ENCODE measurements around the gene PPP1R18. TPM values are rescaled to one million over a fixed set of nuclear protein-coding genes. Genes with fewer than 3 reads are reported as not detected.

The PPP1R18 gene
- total RNA-seq, 1 experiment from 2014 or later = 33.6 TPM

DNA sequence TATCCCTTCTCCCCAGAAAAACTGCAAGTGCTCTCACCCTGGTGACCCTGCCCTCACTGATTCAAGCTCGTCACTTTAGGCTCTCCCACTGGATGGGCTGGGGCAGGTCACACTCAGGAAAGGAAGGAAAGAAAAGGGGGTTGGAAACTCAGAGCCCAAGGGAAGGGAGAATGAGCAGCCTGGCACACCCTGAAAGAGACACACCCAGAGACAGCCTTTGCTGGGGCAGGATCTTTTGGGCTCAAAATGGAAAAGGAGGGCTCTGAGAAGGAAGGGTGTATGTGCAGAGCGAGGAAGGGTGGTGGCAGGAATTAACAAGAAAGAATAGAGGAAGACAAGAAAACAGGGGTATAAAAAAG is 2.5 kb downstream of the PPP1R18 start (continued):
- TF ChIP-seq, protein P1, sequence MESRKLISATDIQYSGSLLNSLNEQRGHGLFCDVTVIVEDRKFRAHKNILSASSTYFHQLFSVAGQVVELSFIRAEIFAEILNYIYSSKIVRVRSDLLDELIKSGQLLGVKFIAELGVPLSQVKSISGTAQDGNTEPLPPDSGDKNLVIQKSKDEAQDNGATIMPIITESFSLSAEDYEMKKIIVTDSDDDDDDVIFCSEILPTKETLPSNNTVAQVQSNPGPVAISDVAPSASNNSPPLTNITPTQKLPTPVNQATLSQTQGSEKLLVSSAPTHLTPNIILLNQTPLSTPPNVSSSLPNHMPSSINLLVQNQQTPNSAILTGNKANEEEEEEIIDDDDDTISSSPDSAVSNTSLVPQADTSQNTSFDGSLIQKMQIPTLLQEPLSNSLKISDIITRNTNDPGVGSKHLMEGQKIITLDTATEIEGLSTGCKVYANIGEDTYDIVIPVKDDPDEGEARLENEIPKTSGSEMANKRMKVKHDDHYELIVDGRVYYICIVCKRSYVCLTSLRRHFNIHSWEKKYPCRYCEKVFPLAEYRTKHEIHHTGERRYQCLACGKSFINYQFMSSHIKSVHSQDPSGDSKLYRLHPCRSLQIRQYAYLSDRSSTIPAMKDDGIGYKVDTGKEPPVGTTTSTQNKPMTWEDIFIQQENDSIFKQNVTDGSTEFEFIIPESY (IDR thresholded peaks at IDR 0.05; ENCODE audit: extremely low read depth, insufficient replicate concordance, low read length) = no peak
- no peak for TF ChIP-seq EZH2 (IDR thresholded peaks at IDR 0.05)

DNA sequence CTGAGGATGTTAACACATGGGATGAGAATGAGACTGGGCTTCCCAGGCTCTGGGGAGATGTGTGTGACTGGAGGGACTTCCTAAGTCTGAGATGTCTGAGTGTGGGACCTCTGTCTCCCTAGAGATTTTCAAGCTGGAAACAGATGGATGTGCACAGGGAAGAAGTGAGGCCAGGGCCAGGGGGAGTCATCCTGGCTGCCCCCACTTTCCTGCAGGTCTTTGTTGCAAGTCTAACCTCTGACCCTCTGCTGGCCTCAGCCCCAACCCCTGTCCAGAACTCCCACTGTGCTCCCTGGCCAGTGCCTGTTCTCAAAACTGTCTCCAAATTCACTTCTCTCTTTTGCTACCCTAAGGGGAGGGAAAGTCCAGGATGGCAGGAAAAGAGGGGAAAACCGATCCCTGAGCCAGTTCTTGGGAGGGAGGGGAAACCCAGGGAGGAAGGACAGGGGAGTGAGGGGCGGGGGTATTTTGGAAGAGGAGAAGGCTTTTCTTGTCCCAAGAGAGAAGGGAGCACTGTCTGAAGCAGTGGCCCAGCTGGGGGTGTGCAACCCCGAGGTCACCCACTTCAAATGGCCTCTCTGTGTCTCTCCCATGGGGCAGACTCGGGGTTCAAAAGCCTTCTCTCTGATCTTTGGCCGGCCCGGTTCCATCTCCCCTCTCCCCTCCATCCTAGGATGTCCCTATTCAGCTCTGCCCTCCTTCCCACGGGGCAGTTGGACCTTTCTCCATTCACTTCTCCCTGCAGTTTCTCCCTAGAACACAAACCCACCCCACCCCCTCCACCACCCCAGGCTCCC is 3.1 kb downstream of the PPP1R18 start:
- intact Hi-C loops (cut with micrococcal nuclease) = no loop called here

More for the DNA sequence above, 3.1 kb downstream of the PPP1R18 start:
- peak overlapping the region; percentile 38 to 54 for H3K4me3 ChIP-seq (replicated peaks in 1 of 2; ENCODE audit: low read depth in 1 of 2, low read length in 2 of 2)
- H3K36me3 ChIP-seq (ENCODE audit: control insufficient read depth in 1 of 2, insufficient read depth in 2 of 2, low read length in 2 of 2) = peaks cover 0 to 2% of the 10 kb centered on the region in 2 experiments; a peak in 1 of 4 replicates
- no TSS peak for BruUV-seq (replicated peaks)
- RAD21 ChIA-PET (ENCODE audit: low non-redundant PET in 1 of 2, low total read pairs in 2 of 2, uncharacterized antibody in 2 of 2, unreplicated experiment in 2 of 2) = no interaction called here
- H3K4me1 ChIP-seq (ENCODE audit: control insufficient read depth in 1 of 2, insufficient read depth in 2 of 2, low read length in 2 of 2) = peaks cover 42 to 69% of the 10 kb centered on the region in 2 experiments
- CTCF ChIA-PET = interaction anchor here (3.5 kb wide), 1 partner anchor 47 kb away, joined by 21 read pairs; no protein-coding TSS in a partner anchor
- H3K27me3 ChIP-seq (ENCODE audit: insufficient read depth, low read length) = no peaks in the 10 kb centered on the region
- POLR2A ChIA-PET = no interaction called here
- no peaks in the 10 kb centered on the region for H4K20me1 ChIP-seq (ENCODE audit: insufficient read depth)
- no peaks in the 10 kb centered on the region for H3K9me3 ChIP-seq (ENCODE audit: control insufficient read depth in 1 of 2, insufficient read depth in 1 of 2, low read depth in 1 of 2, low read length in 2 of 2)
- H3K9me2 ChIP-seq (ENCODE audit: insufficient read depth) = no peaks in the 10 kb centered on the region
- peak overlapping the region; percentile 98 for H3K4me2 ChIP-seq (ENCODE audit: low read length)
- H3K27ac ChIP-seq (ENCODE audit: low read depth, low read length) = peak overlapping the region; percentile 85
- ATAC-seq (no peak), DNase-seq (ENCODE audit: low read depth, low spot score) (no peak)
- no peak for TF ChIP-seq CBX3 (IDR thresholded peaks at IDR 0.05; ENCODE audit: low read depth)
- H2AFZ ChIP-seq (ENCODE audit: low read depth, low read length, poor library complexity, severe bottlenecking) = no peak overlapping the region
- peaks cover 58% of the 10 kb centered on the region for H3K79me2 ChIP-seq (ENCODE audit: insufficient read depth, low read length)
- peak overlapping the region; percentile 66 for H3K9ac ChIP-seq (ENCODE audit: low read length)

Measured in HCT116 (cell line).